ENCODE measurements around the gene TAP2. TPM values are rescaled to one million over a fixed set of nuclear protein-coding genes. Genes with fewer than 3 reads are reported as not detected.

The TAP2 gene
- polyA plus RNA-seq, 1 experiment, result 15.4 TPM

DNA sequence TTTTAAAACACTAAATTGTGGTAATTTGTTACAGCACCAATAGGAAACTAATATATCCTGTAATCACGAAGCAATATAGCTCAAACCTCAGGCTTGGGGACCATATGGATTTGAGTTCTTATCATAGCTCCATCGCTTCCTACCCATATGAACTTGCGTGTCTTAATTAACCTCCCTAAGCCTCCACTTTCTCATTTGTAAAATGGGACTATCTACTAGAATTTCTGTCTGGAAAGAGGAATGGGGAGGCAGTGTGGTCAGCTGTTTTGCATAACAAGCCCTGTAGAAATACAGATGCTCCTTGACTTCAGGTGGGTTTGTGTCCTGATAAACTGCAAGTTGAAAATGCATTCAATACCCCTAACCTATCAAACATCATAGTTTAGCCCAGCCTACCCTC, 38.8 kb downstream of the TAP2 start:
- Histone ChIP-seq H3K9me3 (ENCODE audit: control insufficient read depth, insufficient read depth, low read length) (peaks cover 4% of the 10 kb centered on the region; the same call in 1 of the 2 replicates), H3K4me3 (ENCODE audit: low read depth, low read length) (no peak overlapping the region), H3K27ac (ENCODE audit: low read depth, low read length) (no peak overlapping the region), H3K27me3 (ENCODE audit: control insufficient read depth, insufficient read depth, low read length) (peaks cover 9% of the 10 kb centered on the region)
- ChIA-PET POLR2A (no interaction called here), CTCF (interaction anchor here (0.7 to 3.5 kb wide), 7 partner anchors 14 to 386 kb away, joined by 3 to 26 read pairs (median 6); partner anchors contain the start of gene TAP2)
- no peak for DNase-seq (ENCODE audit: low read depth, low spot score)
- no peak for TF ChIP-seq CTCF (IDR thresholded peaks at IDR 0.05; ENCODE audit: low read depth, low read length)

- POLR2A ChIA-PET, result no interaction called here
Observed at GRCh38 chr6:32799168-32799567, 39.4 kb downstream of the TAP2 start.

DNA sequence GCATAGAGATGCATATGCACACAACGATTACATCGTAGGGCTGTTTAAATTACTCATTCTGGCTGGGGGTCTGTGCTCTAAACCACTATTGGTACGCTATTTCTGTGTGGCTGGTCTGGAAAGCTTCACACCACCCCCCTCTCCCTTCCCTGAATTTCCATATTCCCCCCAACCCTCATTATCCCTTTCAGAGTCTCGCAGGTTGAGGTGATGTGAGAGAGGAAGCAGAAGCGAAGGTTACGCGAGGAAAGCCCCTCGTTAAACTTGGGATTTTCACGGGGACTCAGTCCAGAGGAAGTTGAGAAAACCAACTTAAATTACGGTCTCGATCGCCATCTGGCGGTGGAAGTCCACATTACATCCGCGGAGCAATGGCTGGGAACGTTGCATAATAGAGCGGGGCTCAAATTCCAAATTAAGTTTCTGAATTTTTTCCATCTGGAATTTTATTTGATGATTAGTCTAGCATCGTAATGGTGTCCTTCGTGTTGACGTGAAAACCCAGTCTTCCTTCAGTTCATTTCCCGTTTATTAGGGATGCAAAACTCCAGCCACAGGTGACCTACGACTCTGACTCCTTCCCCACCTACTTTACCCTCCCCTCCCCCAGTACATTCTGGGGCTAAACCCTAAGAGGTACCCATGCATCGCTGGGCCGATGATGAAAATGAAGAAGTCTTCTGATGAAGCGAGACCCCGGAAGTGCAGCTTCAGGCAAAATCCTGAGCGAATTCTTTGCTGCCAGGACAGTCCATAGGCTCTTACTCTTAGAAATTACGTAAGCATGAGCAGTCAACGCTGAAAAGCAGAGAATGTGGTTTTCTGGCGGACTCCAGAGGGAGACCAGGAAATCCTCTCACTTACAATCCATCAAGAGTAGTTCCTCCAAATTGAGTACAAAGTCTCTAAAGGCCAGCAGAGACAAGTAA, 41.4 kb downstream of the TAP2 start:
- no peak overlapping the region for H3K27ac ChIP-seq (ENCODE audit: low read depth, low read length)
- peak; percentile 77 for TF ChIP-seq CTCF (IDR thresholded peaks at IDR 0.05; ENCODE audit: low read depth, low read length)
- no peak for DNase-seq (ENCODE audit: low read depth, low spot score)
- ChIA-PET CTCF (interaction anchor here (0.6 to 3.4 kb wide), 12 partner anchors 11 to 384 kb away, joined by 3 to 26 read pairs (median 3); partner anchors contain the start of gene TAP2), POLR2A (no interaction called here)
- peaks cover 4% of the 10 kb centered on the region; the same call in 1 of the 2 replicates for H3K9me3 ChIP-seq (ENCODE audit: control insufficient read depth, insufficient read depth, low read length)
- peaks cover 13% of the 10 kb centered on the region for H3K27me3 ChIP-seq (ENCODE audit: control insufficient read depth, insufficient read depth, low read length)
- H3K4me3 ChIP-seq (ENCODE audit: low read depth, low read length), result peak overlapping the region; percentile 47

More at GRCh38 chr6:32799168-32799567, 39.4 kb downstream of the TAP2 start:
- H3K4me3 ChIP-seq (ENCODE audit: low read depth, low read length), result no peak overlapping the region
- H3K27me3 ChIP-seq (ENCODE audit: control insufficient read depth, insufficient read depth, low read length), result peaks cover 11% of the 10 kb centered on the region
- no peak overlapping the region for H3K27ac ChIP-seq (ENCODE audit: low read depth, low read length)
- DNase-seq (ENCODE audit: low read depth, low spot score), result no peak
- H3K9me3 ChIP-seq (ENCODE audit: control insufficient read depth, insufficient read depth, low read length), result peaks cover 4% of the 10 kb centered on the region; the same call in 1 of the 2 replicates
- no peak for TF ChIP-seq CTCF (IDR thresholded peaks at IDR 0.05; ENCODE audit: low read depth, low read length)
- CTCF ChIA-PET, result interaction anchor here (1.3 to 3.5 kb wide), 5 partner anchors 13 to 386 kb away, joined by 4 to 26 read pairs (median 7); partner anchors contain the start of gene TAP2

DNA sequence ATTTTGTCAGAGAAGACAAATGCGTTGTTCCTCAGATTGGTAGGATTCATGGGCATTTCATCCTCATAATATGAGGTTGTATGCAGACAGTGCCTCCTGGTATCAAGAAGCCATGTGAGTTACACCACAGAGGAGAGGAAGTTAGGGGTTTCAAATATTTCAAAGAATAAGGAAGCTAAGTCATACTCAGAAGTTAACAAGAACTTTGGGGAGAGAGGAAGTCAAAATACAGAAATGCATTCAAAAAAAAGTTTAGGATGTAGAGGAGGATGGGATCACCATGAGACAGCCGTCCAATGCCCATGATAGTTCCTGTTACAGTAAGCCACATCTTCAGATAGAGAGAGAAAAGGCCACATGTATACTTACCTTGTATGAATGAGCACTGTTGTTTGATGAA, 44.0 kb downstream of the TAP2 start:
- CTCF ChIA-PET, result interaction anchor here (0.6 to 1.9 kb wide), 6 partner anchors 9 to 599 kb away, joined by 3 to 16 read pairs (median 4); no protein-coding TSS in a partner anchor
- Histone ChIP-seq H3K9me3 (ENCODE audit: control insufficient read depth, insufficient read depth, low read length) (peaks cover 4% of the 10 kb centered on the region; the same call in 1 of the 2 replicates), H3K27ac (ENCODE audit: low read depth, low read length) (no peak overlapping the region), H3K27me3 (ENCODE audit: control insufficient read depth, insufficient read depth, low read length) (peaks cover 19% of the 10 kb centered on the region), H3K4me3 (ENCODE audit: low read depth, low read length) (no peak overlapping the region)
- TF ChIP-seq CTCF (IDR thresholded peaks at IDR 0.05; ENCODE audit: low read depth, low read length), result no peak
- DNase-seq (ENCODE audit: low read depth, low spot score), result no peak
- POLR2A ChIA-PET, result no interaction called here

Measured in AG04450 (cell line).